Subcutaneous adipose tissue (tissue), 4 donors: ENCODE measurements around the gene ATRIP. TPM values are rescaled to one million over a fixed set of nuclear protein-coding genes. Genes with fewer than 3 reads are reported as not detected.

ENCODE experiments used
- CTCF ChIP-seq: fragments of 450-650 bp; IDR thresholded peaks from one replicate; pipeline ENCODE4 v1.5.1; 2016; ENCODE audit warnings: low read depth, mild to moderate bottlenecking, control low read depth, antibody characterized with exemption, moderate library complexity
- total RNA-seq, 4 donors: library from RNA; depleted of rRNA; stranded (reverse); fragments of >200 nt; gene quantifications; one replicate each; pipeline ENCODE4 v1.1.0, GENCODE V29; 2016

ATRIP gene
- total RNA-seq, 4 donors from 2014 or later: 4.1 to 10.7 (median 6.0) TPM

- TF ChIP-seq CTCF: no peak
Measured at GRCh38 chr3:48436855-48437254, 9.7 kb upstream of the ATRIP start.

GRCh38 chr3:48437812-48438211 lies 8.7 kb upstream of the ATRIP start:
- no peak for TF ChIP-seq CTCF

GRCh38 chr3:48439820-48440589 lies 6.5 kb upstream of the ATRIP start, which contains the start of the genes CCDC51 and TMA7:
CCDC51 (minus strand) TSS chr3:48440119; CDS start chr3:48435128, 4,991 bp downstream.
TMA7 (plus strand) TSS chr3:48440257; CDS start chr3:48440297, 40 bp downstream.
- TF ChIP-seq CTCF: no peak

GRCh38 chr3:48440590-48440958 lies 6.0 kb upstream of the ATRIP start:
- no peak for TF ChIP-seq CTCF

GRCh38 chr3:48441940-48442339 lies 4.6 kb upstream of the ATRIP start:
- no peak for TF ChIP-seq CTCF

GRCh38 chr3:48445277-48445882 lies 1.2 kb upstream of the ATRIP start:
- TF ChIP-seq CTCF: no peak

- TF ChIP-seq CTCF: no peak
Measured at GRCh38 chr3:48446043-48446424, 503 bp upstream of the ATRIP start.
